Stimulated activated CD4-positive, alpha-beta T cell treated with anti-CD3 and anti-CD28 coated beads, Interleukin-1b, Interleukin-23, amount 100 ng/mL, for 4 hours (primary cell): ENCODE measurements around the gene GRM1.

Experiments used
- DNase-seq, 2 donors: peaks; one replicate each; pipeline ENCODE4 v3.0.0-alpha.2; 2020; ENCODE audit warnings: low read depth in 2 of 2

The GRM1 gene

GRCh38 chr6:146364816-146365594 is 336.1 kb downstream of the GRM1 start:
- no peak for DNase-seq

- no peak for DNase-seq
Observed at GRCh38 chr6:146367061-146367460, 338.2 kb downstream of the GRM1 start.

- DNase-seq = no peak
Observed at GRCh38 chr6:146369866-146370265, 341.0 kb downstream of the GRM1 start.

- DNase-seq = no peak
Observed at GRCh38 chr6:146381486-146381885, 352.6 kb downstream of the GRM1 start.

GRCh38 chr6:146388736-146389364 is 360.0 kb downstream of the GRM1 start:
- DNase-seq = no peak

GRCh38 chr6:146389740-146390139 is 360.9 kb downstream of the GRM1 start:
- no peak for DNase-seq

- DNase-seq = no peak
Observed at GRCh38 chr6:146397638-146398037, 368.8 kb downstream of the GRM1 start.

- DNase-seq = no peak
Observed at GRCh38 chr6:146402476-146402875, 373.6 kb downstream of the GRM1 start.

- no peak for DNase-seq
Observed at GRCh38 chr6:146408583-146408982, 379.7 kb downstream of the GRM1 start.

- no peak for DNase-seq
Observed at GRCh38 chr6:146410851-146411595, 382.2 kb downstream of the GRM1 start.

- DNase-seq = no peak
Observed at GRCh38 chr6:146419576-146419975, 390.7 kb downstream of the GRM1 start.

GRCh38 chr6:146420255-146420654 is 391.4 kb downstream of the GRM1 start:
- DNase-seq = no peak

- DNase-seq = no peak
Observed at GRCh38 chr6:146422789-146423375, 394.0 kb downstream of the GRM1 start.

GRCh38 chr6:146423452-146423851 is 394.6 kb downstream of the GRM1 start:
- no peak for DNase-seq

GRCh38 chr6:146426516-146426915 is 397.7 kb downstream of the GRM1 start:
- DNase-seq = no peak

- no peak for DNase-seq
Observed at GRCh38 chr6:146429831-146430230, 401.0 kb downstream of the GRM1 start.

- DNase-seq = no peak
Observed at GRCh38 chr6:146433881-146434731, 405.2 kb downstream of the GRM1 start.

- no peak for DNase-seq
Observed at GRCh38 chr6:146434732-146435390, 406.0 kb downstream of the GRM1 start.

- DNase-seq = no peak
Observed at GRCh38 chr6:146441907-146442306, 413.0 kb downstream of the GRM1 start.

GRCh38 chr6:146444189-146444588 is 415.3 kb downstream of the GRM1 start:
- no peak for DNase-seq

GRCh38 chr6:146445233-146445632 is 416.4 kb downstream of the GRM1 start:
- DNase-seq = no peak
